HG03066 (cell line): ENCODE results near the gene ARHGAP26.

Experiments
- ATAC-seq: cut with Tn5 transposase; IDR thresholded peaks from one replicate; pipeline ENCODE4 v1.9.1; 2021; ENCODE audit warnings: low read depth; ENCODE audit not compliant: unreplicated experiment

Gene ARHGAP26

DNA sequence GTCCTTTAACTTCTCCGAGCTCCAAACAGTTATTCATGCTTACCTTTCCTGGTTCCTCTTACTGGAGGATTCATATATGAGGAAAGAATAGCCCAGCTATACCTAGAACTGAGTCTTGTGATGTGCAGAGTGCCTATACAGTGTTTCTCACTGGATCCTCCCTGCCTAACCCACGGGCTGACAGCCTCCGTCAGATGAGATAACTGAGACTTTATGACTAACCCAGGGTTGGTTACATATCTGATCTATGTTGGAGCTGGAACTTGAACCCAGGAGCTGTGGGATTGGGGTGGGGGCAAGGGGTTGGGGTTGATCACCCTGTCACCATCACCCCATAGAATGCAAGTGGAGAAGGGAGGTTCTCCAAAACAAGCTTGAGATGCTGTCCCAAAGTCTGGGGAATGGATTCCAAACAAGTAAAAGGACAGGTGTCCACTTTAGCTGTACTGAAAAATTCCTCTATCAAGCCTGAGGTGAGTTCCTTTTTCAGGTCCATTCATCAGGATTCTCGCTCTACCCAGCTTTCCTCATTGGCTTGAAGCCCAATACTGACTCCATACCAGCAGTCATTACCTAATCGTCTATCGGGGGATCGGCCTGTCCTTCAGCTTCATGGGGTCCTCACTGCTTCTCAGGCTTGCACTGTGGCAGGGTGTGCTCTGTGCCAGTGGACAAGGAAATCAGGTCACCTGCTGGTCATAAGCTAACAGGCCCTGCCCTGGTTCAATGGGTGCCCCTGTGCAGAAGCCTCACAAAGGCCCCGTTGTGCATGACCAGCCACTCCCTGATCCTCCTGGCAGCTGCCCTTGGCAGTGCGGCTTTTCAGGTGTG is 100.6 kb downstream of the ARHGAP26 start:
- no peak for ATAC-seq

DNA sequence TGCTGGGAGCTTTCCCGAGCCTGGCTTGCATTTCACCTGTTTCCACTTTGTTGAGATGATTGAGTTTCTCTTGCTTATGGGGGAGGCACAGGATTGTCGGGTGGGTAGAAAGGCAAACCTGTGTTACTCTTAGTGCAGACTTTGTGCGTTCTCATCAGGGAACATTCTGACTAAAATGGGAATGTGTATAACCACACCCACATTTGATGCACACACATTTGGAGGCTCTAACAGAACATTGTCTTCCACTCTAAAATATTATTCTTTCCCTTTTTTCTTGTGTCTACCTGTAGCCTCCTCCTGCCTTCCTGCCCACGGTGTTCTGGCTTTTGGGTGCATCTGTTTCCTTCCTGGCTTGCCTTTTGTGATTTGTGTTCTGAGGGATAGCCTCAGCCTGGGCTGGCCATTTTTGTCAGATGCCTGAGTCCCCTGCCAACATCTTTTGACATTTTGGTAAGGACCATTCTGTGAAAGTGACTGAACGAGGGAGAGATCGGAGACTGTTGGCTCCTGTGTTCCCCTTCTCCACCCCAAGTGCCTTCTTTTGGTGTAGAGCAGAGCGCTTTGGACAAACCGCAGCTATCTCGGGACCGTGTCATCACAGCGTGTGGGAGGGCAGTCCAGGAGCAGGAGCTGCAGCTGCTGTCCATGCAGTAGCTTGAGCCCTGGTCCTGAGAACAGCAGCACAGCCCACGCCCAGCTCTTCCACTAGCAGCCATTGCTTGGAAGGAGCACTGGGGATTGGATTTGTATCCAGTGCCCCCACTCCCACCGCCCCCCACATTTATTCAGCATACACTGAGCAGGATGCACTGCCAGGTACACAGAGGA is 101.4 kb downstream of the ARHGAP26 start:
- ATAC-seq: no peak

- no peak for ATAC-seq
These were observed 102.0 kb downstream of the ARHGAP26 start for GRCh38 chr5:142872217-142872616.

- no peak for ATAC-seq
These were observed 102.6 kb downstream of the ARHGAP26 start for GRCh38 chr5:142872795-142873194.

DNA sequence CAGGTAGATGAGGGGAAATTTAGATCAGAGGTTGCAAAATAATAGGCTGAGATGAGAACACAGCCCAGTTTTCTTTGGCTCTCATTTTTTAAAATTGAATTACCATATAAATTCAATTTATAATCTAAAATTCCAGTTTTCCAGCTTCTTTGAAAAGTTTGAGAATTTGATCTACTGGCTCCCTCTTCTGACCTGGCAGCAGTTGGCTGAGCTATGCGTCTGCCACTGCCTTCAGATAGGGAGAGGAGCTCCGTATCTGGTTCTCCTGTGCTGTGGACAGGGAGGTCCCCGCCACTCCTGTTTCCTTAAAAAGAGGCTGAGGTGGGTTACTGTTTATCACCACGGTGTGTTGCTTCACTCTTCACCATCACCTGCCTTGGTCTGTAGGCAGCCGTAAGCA is 103.7 kb downstream of the ARHGAP26 start:
- ATAC-seq: no peak

- no peak for ATAC-seq
These were observed 104.4 kb downstream of the ARHGAP26 start for GRCh38 chr5:142874540-142874939.

GRCh38 chr5:142875936-142876335 is 105.8 kb downstream of the ARHGAP26 start:
- ATAC-seq: no peak

DNA sequence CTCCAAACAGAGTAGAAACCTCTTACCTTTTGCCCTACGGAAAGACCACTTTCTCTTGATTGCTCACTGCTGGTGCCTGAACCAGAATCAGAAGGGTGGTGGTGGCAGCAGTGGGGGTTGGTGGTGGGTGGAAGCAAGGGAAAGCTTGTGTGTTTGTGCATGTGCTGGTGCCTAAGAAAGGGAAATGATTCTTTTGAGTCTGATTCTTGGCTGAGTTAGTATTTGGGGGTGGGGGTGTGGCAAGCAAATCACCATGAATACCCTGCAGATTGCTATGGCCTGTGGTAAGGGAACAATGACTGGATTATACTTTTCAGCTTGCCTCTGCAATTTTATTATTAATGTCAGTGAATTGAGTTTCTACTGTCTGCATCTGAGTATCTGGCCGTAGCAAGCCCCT is 106.6 kb downstream of the ARHGAP26 start:
- no peak for ATAC-seq

- no peak for ATAC-seq
These were observed 107.9 kb downstream of the ARHGAP26 start for GRCh38 chr5:142878111-142878510.

DNA sequence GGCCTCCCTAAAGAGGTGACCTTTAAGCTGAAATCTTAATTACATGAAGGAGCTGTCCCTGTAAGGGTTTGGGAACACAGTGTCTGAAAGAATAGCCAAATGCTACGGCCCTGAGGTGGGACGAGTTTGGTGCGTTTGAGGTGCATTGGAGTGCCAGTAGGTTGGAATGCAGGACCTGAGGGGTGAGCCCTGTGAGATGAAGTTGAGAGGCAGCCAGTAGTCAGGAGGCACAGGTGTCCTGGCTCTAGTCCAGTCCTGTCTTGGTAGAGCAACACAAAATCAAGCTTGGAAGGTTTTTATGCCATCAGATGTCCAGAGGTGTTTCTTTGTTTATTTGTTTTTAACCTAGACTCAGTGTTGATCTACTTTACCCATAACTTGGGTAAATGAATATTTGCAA is 108.5 kb downstream of the ARHGAP26 start:
- ATAC-seq: no peak

GRCh38 chr5:142881076-142881783 is 111.1 kb downstream of the ARHGAP26 start:
- no peak for ATAC-seq

DNA sequence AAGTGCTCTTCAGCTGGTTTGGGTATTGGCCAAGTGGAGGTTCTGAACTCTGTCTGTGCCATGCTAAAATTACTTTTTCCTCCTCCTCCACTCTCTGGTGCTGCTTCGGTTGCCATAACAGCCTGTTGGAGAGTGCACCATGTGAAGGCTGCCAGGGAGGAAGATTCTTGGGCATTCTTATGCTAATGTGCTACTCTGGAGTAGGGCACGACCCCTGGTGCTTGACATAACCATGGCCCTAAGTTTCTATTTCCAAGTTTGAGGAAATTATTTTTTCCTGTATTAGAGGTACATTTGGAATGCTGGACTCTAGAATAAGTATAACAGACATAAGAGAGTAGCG is 111.6 kb downstream of the ARHGAP26 start:
- ATAC-seq: no peak

DNA sequence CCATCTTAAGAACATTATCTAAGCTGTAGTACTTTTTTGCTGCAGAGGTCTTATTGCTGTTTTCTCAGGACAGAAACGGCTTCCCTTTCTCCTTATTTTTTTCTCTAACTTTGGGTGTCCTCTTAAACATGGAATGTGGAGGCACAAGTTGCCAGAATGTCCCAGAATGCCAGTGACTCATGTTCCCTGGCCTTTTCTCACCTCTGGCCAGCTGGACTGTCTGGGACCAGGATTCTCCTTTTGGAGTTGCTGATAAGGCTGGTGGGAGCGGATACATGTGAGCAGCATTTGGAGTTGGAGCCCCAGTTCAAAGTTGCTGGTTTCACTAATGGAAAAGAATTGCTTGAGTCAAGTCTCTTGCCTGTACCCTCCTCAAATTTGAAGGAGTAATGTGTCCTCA is 112.8 kb downstream of the ARHGAP26 start:
- no peak for ATAC-seq

DNA sequence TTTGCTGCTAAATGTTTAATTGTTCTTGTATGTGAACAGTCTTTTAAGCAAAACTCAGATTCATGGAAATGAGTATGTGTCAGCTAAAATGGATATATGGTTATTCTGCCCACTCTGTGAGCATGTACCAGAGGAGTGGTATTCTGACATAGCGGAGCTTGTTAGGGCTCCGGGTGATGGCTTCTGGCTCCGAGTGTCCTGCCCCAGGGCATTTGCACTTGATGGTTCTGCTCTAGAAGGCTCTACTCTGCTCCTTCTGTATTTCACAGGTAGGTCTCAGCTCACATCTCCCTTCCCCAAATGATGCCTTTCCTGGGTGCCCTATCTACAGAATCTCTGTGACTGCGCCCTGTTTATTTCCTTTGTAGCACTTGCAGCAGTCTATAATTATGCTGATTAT is 113.3 kb downstream of the ARHGAP26 start:
- ATAC-seq: no peak

DNA sequence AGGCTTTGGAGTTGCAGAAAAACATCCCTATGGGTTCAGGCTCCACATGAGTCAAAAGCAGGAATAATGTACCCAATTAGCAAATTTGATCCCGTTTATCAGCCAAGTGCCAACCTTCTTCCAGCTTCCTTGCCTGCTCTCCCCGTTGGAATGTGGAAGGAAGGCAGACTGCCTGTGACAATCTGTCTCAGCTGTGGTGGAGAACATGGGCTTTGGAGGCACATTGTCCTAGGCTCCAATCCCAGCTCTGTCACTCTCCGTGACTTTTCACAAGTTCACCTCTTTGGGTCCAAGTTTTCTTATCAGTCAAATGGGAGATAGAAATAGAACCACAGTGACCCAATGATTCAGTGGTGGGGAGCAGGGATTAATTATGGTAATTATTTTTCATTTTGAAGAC is 113.9 kb downstream of the ARHGAP26 start:
- ATAC-seq: no peak

GRCh38 chr5:142886211-142886610 is 116.0 kb downstream of the ARHGAP26 start:
- ATAC-seq: no peak

GRCh38 chr5:142886956-142887355 is 116.8 kb downstream of the ARHGAP26 start:
- ATAC-seq: no peak

GRCh38 chr5:142888469-142889085 is 118.4 kb downstream of the ARHGAP26 start:
- no peak for ATAC-seq

DNA sequence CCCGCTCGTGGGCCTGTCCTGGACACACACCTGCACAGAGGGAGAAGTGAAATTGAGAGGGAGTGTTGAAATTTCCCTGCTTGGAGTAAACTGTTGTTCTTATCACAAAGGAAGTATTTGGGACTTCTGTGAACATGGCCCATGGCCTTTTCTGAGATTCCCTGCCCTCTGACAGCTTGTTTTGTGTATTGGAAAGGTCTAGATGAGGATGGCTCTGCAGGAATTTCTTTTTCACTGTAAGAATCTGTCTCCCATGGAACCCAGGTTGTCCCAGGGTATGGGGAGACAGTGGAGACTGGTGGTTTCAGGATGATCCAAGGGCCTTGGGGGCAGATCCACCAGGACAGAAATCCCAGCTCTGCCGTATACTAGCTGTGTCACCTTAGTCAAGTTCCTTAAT is 121.8 kb downstream of the ARHGAP26 start:
- ATAC-seq: no peak

DNA sequence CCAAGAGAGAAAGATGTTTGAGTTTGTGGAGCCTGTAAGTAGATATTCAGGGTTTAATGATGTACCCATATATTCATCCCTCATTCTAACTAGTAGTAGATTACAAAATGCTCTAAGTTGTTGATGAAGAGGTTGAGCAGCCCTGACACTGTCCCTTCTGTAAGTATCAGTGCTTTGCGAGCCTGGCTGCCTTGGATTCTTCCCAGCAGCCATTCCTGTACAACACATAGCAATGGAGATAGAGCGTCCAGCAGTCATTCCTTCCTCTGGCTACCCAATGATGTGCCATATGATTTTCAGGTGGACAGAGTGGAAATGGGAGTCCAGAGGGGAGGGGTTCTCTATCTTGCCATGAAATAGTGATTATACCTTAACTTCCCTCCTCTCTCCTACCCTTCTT is 124.1 kb downstream of the ARHGAP26 start:
- no peak for ATAC-seq

- no peak for ATAC-seq
These were observed 124.6 kb downstream of the ARHGAP26 start for GRCh38 chr5:142894749-142895148.
